Large intestine (tissue), 3 donors: Measurements from ENCODE around the gene MKS1. TPM values are rescaled to one million over a fixed set of nuclear protein-coding genes. Genes with fewer than 3 reads are reported as not detected.

Source experiments
- DNase-seq, 2 donors: peaks; one replicate each; pipeline versions ENCODE4 v3.0.0 to v3.0.0-alpha.2; 2013
- H3K27ac ChIP-seq: one replicate; pipeline ENCODE4 v1.5.1; 2013; ENCODE audit warnings: low read length
- H3K27me3 ChIP-seq: 2 replicates; pipeline ENCODE4 v1.6.1; 2013; ENCODE audit warnings: low read length; ENCODE audit not compliant: control insufficient read depth, insufficient read depth
- H3K36me3 ChIP-seq: 2 replicates; pipeline ENCODE4 v1.6.1; 2013; ENCODE audit warnings: low read length; ENCODE audit not compliant: control insufficient read depth, insufficient read depth
- H3K4me1 ChIP-seq: one replicate; pipeline ENCODE4 v1.6.1; 2013; ENCODE audit warnings: low read length; ENCODE audit not compliant: control insufficient read depth, insufficient read depth
- H3K4me3 ChIP-seq: one replicate; pipeline ENCODE4 v1.5.1; 2013; ENCODE audit warnings: low read length
- H3K9me3 ChIP-seq: one replicate; pipeline ENCODE4 v1.6.1; 2013; ENCODE audit warnings: mild to moderate bottlenecking, low read depth, low read length, moderate library complexity; ENCODE audit not compliant: control insufficient read depth
- WGBS: methylation state at CpG from one replicate; pipeline ENCODE4 v1.1.5; 2013; ENCODE audit warnings: low lambda C conversion rate; ENCODE audit not compliant: insufficient coverage; 5-methylcytosine and 5-hydroxymethylcytosine counted together
- polyA plus RNA-seq: library from polyadenylated mRNA; unstranded; fragments of 120-200 nt; gene quantifications from one replicate; pipeline ENCODE4 v1.2.1, GENCODE V29; 2013

MKS1 gene
- polyA plus RNA-seq, 1 donor = 27.1 TPM

DNA sequence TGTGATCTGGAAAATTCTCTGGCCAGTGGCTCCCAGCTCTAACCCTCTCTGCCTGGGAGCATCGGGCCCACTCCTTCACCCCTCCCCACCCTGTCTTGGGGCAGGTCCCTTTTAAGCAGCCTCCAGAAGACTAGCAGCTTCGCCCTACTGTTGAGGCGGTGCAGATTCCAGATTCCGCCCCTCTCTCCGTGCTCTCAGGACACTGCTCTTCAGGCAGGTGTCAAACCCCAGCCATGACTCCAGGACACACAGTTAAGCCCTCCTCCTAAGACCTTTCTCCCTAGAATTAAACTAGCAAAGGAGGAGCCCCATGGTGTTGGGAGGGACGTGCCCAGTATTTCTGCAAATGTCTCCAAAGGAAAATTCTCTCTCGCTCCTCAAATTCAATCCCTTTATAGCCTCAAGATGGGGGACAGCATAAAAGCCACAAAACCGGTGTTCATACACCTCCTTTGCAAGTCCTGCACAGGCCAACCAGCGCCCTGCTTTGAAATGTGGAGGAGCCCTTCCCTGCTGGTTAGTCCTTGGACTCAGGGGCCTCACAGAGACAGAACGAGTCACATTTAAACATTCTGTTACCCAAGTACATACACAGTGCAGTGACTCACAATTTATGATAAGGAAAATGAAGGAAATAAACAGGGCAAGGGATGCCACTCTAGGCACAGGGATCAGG lies 26.5 kb upstream of the MKS1 start:
- Histone ChIP-seq H3K4me1 (peaks cover 48% of the 10 kb centered on the region), H3K4me3 (no peak overlapping the region), H3K27ac (peak overlapping the region; percentile 83), H3K9me3 (peaks cover 6% of the 10 kb centered on the region), H3K27me3 (peaks cover 17% of the 10 kb centered on the region), H3K36me3 (no peaks in the 10 kb centered on the region)
- 40% methylated on average over 1 of the region's 10 CpGs for WGBS
- DNase-seq = peak; percentile 85 to 92

DNA sequence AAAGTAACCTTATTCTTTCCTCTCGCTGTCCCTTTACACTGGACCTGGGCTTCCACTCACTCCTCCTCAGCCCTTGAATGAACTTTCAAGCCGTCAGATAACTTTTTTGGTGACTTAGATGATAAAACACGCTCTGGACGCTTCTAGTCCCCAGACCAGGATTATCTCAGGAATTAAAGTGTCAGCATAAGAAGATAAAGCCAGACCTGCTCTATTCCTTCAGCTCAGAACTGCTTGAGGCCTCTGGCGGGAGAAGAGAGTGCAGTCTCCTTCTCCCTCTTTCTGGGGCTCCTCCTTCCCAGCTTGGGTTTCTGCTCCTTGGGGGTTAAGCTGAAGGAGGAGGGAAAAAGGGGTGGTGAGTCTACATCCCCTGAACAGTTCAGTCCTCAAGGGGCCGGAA lies 25.9 kb upstream of the MKS1 start:
- H3K4me3 ChIP-seq = no peak overlapping the region
- H3K9me3 ChIP-seq = peaks cover 6% of the 10 kb centered on the region
- H3K27me3 ChIP-seq = peaks cover 15% of the 10 kb centered on the region
- peak overlapping the region; percentile 83 for H3K27ac ChIP-seq
- H3K4me1 ChIP-seq = peaks cover 48% of the 10 kb centered on the region
- no peaks in the 10 kb centered on the region for H3K36me3 ChIP-seq
- DNase-seq = peak in 1 of 2 donors; percentile 40
- 43% methylated on average over 1 of the region's 6 CpGs for WGBS

DNA sequence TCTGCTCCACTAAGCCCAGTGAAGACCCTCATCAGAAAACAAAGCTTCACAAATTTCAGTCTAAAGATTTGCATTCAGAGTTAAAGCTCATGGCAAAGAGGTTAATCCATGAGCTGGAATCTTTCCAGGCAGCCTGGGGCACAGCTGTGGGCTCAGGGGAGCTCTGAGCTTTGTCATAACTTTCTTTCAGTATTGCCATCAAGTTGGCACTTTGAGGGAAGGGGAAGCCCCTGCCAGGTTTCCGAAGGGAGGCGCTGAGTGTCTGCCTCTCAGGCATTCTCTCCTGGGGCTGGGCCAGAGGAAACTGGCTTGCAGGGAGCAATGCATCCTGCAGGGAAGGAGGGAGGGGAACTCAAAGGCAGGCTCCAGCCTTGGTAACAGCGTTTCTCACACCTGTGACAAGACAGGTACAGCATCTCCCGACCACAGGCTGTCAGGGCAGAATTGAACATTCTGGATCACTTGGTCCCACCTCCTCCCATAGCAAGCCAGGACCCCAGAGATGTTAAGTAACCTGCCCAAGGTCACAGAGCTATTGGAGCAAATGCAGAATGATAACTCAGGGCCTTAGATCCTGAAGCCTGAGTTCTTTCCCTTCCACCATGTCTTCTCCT lies 23.2 kb upstream of the MKS1 start:
- H3K9me3 ChIP-seq = no peaks in the 10 kb centered on the region
- no CpG with 5 or more reads among the region's 4 CpGs for WGBS
- no peak for DNase-seq
- H3K36me3 ChIP-seq = no peaks in the 10 kb centered on the region
- H3K4me3 ChIP-seq = no peak overlapping the region
- no peak overlapping the region for H3K27ac ChIP-seq
- peaks cover 30% of the 10 kb centered on the region for H3K4me1 ChIP-seq
- peaks cover 4% of the 10 kb centered on the region for H3K27me3 ChIP-seq

- peaks cover 4% of the 10 kb centered on the region for H3K27me3 ChIP-seq
- H3K36me3 ChIP-seq = no peaks in the 10 kb centered on the region
- no peak overlapping the region for H3K27ac ChIP-seq
- H3K4me3 ChIP-seq = no peak overlapping the region
- no peak for DNase-seq
- WGBS = 92% methylated on average over 1 of the region's 1 CpG
- peaks cover 19% of the 10 kb centered on the region for H3K4me1 ChIP-seq
- H3K9me3 ChIP-seq = no peaks in the 10 kb centered on the region
Measured at GRCh38 chr17:58239987-58240386, 20.9 kb upstream of the MKS1 start.

DNA sequence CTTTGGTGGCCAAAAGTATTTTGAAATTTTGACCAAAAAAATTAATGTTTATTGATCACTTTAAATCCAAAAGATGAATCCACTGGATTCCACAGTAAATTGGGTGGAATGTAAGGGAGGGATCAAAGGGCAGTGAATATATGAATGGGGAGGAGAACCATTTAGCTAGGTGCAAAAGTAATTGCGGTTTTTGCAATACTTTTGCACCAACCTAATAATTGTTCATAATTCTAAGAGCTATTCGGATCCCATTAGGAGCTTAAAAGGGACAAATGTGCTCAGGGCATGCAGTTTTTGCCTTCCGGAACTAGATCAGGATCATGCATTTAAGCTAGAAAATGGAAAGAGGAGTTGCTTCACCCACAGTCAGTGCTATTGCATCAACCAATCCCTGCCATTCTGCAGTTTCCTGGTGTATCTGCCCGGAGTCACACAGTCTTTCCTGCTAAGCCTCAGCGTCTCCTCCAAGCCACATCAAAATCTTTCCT lies 19.1 kb upstream of the MKS1 start, which contains the start of gene LPO:
Gene LPO (plus strand): TSS at position 438 of the 488 bp plus-strand sequence. CDS start 4,396 bp downstream, outside the sequence.
- no peak for DNase-seq
- no peaks in the 10 kb centered on the region for H3K9me3 ChIP-seq
- H3K27me3 ChIP-seq = peaks cover 4% of the 10 kb centered on the region
- 100% methylated on average over 1 of the region's 5 CpGs for WGBS
- no peak within 1 kb of the TSS for H3K27ac ChIP-seq
- no peak within 1 kb of the TSS for H3K4me3 ChIP-seq
- H3K36me3 ChIP-seq = no peaks in the 10 kb centered on the region
- peaks cover 9% of the 10 kb centered on the region for H3K4me1 ChIP-seq

- Histone ChIP-seq H3K27me3 (no peaks in the 10 kb centered on the region), H3K36me3 (no peaks in the 10 kb centered on the region), H3K4me3 (no peak overlapping the region), H3K9me3 (no peaks in the 10 kb centered on the region), H3K27ac (no peak overlapping the region), H3K4me1 (peaks cover 9% of the 10 kb centered on the region)
- WGBS = no CpG with 5 or more reads among the region's 2 CpGs
- DNase-seq = peak in 1 of 2 donors; percentile 30
Measured at GRCh38 chr17:58236394-58236793, 17.3 kb upstream of the MKS1 start.

DNA sequence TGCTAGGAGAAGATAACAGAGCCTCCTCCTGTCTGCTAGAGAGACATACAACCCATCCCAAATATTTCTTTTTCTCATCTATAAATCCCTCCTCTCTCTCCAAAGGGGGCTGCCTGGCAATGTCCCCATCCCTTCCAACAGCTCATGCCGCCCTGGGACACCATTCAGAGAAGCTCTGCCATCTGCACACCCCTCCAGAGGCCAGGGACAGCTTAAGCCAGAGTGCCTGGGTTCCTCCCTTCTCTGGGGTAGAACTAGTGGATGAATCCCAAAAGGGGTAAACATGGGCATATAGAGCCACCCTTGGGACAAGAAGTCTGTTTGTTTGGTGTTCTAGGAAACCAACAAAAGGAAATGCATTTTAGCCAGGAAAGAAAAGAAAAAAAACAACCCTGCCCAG lies 16.8 kb upstream of the MKS1 start:
- H3K27me3 ChIP-seq = no peaks in the 10 kb centered on the region

GRCh38 chr17:58234512-58234911 lies 15.5 kb upstream of the MKS1 start:
- no peak overlapping the region for H3K4me3 ChIP-seq
- no CpG with 5 or more reads among the region's 3 CpGs for WGBS
- H3K4me1 ChIP-seq = peaks cover 9% of the 10 kb centered on the region
- no peaks in the 10 kb centered on the region for H3K27me3 ChIP-seq
- H3K36me3 ChIP-seq = no peaks in the 10 kb centered on the region
- no peak overlapping the region for H3K27ac ChIP-seq
- no peak for DNase-seq
- H3K9me3 ChIP-seq = no peaks in the 10 kb centered on the region

More for the DNA sequence above, 16.8 kb upstream of the MKS1 start:
- H3K4me3 ChIP-seq = no peak overlapping the region
- no peak for DNase-seq
- H3K27ac ChIP-seq = no peak overlapping the region
- no peaks in the 10 kb centered on the region for H3K36me3 ChIP-seq
- WGBS = no CpG with 5 or more reads among the region's 1 CpG
- H3K4me1 ChIP-seq = peaks cover 9% of the 10 kb centered on the region
- no peaks in the 10 kb centered on the region for H3K9me3 ChIP-seq

- Histone ChIP-seq H3K4me1 (peaks cover 9% of the 10 kb centered on the region), H3K9me3 (no peaks in the 10 kb centered on the region), H3K27ac (no peak overlapping the region), H3K36me3 (no peaks in the 10 kb centered on the region), H3K27me3 (no peaks in the 10 kb centered on the region), H3K4me3 (no peak overlapping the region)
- WGBS = no CpG with 5 or more reads among the region's 3 CpGs
- no peak for DNase-seq
Measured at GRCh38 chr17:58233543-58233942, 14.5 kb upstream of the MKS1 start.

DNA sequence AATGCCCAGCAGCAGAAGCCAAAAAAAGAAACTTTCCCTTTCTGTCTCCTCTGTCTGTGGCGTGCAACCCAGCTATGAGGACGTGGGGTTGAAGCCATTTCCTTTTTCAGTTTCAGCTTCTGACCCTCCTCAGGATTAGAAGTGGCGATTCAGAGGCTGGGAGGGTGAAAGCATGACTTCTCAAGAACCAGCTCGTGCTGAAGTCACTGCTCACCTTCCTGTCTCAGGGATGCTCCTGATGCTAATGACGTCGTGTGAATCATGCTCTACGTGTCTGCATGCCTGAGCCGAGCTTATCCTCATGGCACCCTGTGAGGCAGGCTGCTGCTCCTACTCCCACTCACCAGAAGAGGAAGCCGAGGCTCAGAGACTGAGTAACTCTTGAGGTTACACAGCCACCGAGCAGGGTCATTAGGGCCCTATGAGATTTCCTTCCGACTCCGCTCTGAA lies 13.7 kb upstream of the MKS1 start:
- H3K27ac ChIP-seq = no peak overlapping the region
- no peak for DNase-seq
- H3K36me3 ChIP-seq = no peaks in the 10 kb centered on the region
- no peaks in the 10 kb centered on the region for H3K9me3 ChIP-seq
- H3K27me3 ChIP-seq = no peaks in the 10 kb centered on the region
- WGBS = no CpG with 5 or more reads among the region's 12 CpGs
- H3K4me3 ChIP-seq = no peak overlapping the region
- H3K4me1 ChIP-seq = peaks cover 9% of the 10 kb centered on the region
